Activated T-cell treated with anti-CD3 and anti-CD28 coated beads, Interleukin-2, amount 50 U/mL, for 48 hours (primary cell): ENCODE data around the gene SBF2.
"Not testable (repeated sequence)": the region's sequence is repeated elsewhere in the genome, so short reads cannot be mapped to it uniquely, and the experiment has no call there.

Experiments used
- DNase-seq, 2 experiments: peaks; one replicate each; pipeline ENCODE4 v3.0.0-alpha.2; 2020

Gene SBF2

DNA sequence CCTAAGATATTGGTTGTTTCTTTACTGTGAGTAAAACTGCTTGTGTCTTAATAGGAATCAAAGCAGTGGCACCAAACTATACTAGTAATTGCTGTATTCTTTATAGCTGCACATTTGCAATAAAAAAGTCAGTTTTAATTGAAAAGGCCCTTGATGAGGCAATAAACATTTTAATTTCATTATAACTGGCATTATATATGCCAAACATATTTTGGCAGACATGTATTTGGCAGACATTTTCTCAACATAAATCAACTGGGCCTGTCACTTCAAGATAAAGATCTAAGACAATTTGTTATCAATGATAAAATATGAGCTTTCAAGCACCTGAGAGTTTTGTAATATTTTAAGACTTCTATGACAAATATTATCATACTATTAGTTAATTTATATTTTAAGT is 245.7 kb downstream of the SBF2 start:
- no peak for DNase-seq

DNA sequence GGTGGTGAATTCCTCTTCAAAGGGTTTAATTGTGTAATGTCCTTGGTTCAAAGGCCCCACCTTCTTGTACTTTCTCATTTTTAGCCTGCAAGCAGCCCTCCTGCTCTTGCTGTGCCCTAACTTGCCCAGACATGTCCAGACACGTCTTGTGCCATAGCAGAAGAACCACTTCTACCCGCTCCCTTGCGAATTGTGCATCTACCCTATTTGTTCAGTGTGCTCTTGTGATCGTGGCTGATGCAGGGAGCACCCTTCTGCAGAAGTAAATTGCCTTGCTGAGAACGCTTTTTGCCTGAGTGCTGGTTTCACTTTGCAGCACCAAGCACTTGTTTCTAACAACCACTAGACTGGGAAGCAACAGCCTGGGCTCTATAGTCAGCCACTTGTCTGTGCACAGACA is 249.4 kb downstream of the SBF2 start:
- no peak for DNase-seq

DNA sequence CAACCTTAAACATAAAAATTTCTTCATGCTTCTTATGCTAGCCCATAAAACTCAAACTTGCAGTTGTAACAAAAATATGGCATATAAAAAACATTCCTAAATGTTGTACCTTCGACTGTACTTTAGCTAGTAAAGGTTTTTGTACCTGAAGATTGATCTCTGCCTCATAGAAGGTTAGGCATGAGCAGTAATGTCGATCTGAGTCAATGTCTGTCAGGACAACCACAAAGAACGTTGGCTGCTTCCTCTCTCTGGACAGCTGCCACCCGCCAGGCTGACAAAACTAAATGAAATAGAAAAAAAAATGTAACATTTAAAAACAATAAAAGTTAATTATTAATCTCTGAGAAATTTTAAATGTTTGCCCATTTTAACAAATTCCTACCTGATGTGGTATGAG is 251.3 kb downstream of the SBF2 start:
- DNase-seq: no peak

DNA sequence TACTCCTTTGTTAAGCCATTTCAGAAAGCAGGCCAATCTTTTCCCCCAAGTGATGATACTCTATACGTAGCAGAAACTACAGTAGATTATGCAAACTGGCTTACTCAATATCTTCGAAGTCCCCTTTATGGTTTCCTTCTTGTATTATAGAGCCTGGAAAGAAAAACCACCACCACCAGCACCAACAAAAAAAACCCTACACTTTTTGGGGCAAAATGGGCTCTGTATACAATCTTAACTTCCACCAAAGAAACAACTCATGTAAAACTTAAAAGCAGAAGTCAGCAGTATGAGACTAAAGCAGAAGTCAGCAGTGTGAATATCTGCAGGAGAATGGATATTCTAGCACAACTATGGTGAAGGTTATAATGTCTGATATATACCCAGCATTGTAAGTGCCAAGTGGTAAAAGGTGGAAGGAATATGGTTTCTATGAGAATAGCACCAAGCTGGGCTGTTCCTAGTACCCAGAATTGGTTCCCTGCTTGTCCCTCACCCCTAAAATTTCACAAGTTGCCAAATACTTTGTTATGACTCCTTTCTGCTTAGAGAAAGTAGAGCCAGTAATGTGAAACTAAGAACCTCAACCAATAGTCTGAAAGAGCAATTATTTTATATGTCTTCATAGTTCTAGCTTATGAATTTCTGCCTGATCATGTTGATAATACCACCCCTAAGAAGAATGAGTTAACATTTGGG is 252.1 kb downstream of the SBF2 start:
- DNase-seq: no peak

DNA sequence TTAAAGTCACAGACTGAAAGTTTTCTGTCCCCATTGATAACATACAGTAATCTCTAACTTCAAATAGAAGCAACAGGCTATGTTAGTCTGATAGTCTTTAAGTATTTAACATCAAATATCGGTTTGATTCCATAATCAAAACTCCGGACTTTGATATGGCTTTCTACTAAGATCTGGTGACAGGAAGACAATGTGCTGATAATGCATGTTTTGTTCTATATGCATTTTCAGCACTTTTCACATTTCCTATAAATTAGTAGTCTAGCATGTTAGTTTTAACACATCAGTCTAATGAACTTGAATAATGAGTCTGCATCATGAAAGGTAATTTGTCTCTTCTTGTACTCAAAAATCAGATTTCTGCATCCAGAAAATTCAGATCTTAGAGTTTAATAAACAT is 252.7 kb downstream of the SBF2 start:
- no peak for DNase-seq

DNA sequence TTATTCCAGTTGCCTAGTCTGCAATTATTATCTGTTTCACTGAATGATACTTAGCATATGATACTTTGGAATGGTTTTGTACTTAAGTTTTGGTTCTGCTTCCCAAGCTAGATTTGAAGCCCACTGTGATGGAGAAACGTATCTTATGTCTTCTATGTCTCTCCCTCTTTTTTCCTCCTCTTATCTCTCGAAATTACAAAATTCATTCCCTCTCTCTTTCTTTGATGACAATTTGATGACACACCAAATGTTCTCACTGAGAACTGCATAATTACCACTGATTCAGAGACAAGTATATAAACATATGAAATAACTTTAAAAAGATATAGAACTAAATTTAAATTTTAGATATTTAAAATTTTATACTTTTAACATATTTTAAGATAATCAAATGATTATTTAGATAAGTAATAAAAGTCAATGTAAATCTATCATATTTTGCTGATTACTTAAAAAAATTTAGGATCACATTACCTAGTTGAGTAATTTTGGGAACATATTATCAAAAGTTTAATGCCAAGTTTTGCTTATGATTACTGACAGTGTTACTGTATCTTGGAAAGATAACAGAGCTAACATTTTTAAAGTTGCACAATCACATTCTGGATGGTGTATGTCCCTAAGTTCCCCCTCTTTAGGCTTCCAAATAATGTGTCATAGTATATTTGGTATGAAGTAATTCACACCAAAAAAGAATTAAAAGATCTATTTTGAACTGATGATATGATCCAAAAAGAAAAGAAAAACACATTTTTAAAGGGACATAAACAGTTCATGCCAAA is 255.3 kb downstream of the SBF2 start:
- no peak for DNase-seq

DNA sequence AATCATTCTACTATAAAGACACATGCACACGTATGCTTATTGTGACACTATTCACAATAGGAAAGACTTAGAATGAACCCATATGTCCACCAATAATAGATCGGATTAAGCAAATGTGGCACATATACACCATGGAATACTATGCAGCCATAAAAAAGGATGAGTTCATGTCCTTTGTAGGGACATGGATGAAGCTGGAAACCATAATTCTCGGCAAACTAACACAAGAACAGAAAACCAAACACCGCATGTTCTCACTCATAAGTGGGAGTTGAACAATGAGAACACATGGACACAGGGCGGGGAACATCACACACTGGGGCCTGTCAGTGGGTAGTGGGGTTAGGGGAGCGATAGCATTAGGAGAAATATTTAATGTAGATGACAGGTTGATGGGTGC is 258.1 kb downstream of the SBF2 start:
- not testable (repeated sequence) for DNase-seq

DNA sequence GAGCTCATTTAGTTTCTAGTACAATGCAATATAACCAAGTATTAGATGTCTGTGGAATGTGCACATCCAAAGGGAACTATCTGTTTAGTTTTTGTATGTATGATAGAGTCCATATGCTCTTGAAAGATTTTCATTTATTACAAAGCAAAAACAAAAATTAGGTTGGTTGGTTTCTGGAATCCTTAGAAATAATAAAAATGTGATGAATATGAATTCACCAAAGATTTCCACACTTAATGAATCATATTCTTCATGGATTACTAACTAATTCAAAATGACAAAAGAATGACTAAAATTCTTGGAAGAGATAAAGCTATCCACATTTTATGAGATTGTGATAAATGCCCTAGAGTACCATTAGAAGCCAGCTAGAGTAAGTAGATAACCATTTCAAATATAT is 261.1 kb downstream of the SBF2 start:
- DNase-seq: no peak

DNA sequence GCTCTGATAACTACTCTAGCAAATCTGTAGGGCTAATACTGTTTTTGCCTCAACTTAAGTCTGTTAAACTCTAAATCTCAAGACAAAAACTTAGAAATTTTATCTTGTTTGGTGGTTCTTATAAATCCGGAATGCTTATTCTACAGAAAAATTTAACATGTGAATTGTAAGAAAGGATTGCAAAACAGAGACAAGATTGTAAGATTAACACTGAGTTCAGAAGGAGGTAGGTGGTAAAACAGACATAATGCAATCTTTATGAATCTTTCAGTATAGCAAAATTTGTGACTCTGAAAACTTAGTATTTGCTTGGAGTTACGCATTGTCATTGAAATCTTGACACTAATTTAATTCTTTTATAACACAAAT is 263.9 kb downstream of the SBF2 start:
- no peak for DNase-seq

DNA sequence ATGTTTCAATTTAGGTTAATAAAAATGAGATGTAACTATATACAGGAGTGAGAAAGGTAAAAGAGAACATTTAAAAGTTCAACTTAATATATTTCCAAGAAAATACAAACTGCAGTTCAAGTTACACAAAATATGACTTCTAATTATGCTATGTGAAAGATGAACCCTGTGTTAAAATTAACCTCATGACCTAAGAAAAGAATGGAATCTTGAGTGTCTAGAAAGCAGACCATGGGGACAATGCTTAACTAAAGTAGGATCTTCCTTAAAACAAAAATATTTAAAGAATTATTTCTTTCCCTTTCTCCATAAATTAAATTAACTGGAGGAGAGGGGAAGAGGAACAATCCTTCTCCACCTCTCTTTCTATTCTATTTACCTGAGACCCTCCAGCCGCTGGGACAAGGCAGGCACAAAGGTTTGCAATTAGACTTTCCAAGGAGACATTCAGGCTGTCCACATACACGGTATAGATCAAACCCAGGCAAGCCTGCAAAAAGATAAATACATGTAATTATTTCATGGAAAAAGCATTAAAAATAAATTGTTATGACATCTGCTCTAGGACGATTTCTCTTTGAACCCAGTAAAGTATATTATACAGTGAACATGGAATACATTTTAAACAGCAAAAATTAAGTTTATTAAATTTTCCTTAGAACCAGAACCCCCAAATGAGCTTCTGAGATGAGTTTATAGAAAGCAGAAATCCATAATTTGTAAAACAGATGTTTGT is 264.5 kb downstream of the SBF2 start:
- no peak for DNase-seq

DNA sequence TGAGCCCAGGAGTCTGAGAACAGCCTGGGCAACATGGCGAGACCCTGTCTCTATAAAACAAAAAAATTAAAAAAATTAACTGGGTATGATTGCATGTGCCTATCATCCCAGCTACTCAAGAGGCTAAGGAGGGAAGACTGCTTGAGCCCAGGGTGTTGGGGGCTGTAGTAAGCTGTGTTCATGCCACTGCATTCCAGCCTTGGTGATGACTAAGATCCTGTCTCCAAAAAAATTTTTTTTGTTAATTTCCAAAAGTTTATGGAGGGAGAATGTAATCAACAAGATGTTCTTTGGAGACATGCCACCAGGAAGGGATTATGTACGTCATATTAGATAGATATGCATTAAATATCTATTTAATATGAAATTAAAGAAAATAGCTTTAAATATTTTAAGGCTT is 267.5 kb downstream of the SBF2 start:
- DNase-seq: no peak

DNA sequence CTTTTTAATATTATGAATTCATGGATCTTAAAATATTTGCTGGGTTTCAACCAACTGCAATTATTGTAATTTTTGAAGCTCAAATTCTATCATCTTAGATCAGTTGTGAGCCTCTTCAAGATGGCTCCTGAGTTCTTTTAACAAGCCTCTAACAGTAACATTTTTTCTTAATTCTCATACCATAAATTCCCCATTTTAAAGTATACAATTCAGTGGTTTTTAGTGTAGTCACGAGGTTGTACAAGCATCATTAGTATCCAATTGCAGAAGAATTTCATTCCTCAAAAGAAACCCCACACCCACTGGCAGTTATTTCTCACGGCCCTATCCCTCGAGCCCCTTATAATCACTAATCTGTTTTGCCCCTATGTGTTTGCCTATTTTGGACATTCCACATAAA is 270.8 kb downstream of the SBF2 start:
- DNase-seq: no peak

DNA sequence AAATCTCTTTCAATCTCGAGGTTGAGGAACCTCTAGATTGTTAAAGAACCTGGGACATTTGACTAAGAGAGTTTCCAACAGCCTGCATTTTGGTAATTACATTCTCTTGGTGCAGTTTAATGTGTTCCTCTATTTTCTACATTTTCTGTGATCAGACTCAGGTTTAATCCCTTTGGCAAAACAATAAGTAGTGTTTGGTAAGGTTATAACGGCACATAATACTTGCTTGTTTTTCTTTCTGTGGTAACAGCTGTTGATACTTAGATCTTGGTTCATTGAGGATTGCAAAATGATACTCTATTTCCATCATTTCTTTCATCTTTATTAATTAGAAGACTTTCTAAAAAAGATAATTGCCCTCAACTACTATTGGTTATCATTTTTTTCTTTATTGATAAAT is 271.3 kb downstream of the SBF2 start:
- no peak for DNase-seq

DNA sequence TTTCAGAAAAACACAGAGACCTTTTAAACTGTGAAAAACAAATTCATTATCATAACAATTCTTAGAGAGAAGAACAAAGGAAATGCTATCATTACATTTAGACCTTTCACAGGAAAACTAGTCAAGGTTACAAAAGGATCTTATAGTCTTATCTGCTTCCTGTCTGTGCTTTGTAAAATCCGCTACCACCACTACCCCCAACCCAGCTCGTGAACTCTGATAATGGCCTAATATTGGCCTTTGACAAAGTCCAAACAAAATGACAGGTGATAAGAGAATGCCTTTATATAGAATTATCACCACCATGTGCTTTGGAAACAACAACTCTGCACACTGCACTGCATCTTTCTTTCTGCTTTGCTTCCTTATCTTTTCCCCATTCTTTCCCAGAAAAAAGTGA is 272.5 kb downstream of the SBF2 start:
- no peak for DNase-seq

DNA sequence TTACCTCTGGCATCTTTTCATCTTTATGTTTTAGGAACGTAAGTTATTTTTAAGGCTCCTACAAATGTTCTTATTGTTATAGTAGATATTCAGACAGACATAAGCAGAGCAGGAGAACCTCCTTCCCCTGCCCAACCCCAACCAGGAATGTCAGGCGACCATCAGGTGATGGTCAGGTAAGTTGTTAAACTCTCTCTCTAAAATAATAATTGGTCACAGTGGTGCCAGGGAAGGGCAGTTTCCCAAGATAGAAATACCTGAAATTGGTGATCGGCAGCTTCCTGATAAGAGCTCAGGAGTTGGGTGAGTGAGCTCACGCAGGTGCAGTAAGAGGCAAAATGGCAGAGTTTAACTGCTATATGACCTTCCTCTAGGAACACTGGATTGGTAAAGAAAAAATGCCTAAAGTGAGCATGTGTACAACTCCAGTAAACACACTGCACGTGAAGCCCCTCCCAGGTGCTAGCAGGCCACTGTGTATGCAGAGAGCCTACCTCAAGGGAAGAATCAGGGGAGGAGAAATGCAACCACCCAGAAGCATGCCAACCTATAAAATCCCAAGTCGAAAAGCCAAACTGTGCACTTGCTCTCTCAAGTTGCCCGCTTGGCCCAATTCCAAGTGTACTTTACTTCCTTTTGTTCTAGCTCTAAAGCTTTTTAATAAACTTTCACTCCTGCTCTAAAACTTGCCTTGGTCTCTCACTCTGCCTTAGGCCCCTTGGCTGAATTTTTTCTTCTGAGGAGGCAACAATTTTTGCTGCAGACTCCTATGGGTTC is 273.9 kb downstream of the SBF2 start:
- DNase-seq: no peak

DNA sequence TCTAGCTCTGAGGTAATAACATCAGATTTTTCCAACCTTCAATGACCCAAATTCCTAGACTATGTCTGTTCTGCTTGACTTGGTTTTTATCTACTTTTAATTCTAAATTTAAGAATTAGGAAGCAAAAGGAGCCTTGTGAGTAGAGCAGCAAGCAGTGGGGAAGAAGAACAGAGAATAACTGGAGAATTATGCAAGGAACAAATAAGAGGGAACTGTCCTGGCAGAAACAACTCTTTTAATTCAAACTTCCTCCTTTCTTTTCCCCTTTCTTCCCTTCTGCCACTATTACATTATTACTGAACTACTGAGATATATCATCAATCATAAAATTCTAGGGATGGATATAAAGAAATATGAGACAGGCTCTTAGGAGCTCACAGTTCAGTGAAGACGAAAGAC is 276.1 kb downstream of the SBF2 start:
- DNase-seq: no peak

DNA sequence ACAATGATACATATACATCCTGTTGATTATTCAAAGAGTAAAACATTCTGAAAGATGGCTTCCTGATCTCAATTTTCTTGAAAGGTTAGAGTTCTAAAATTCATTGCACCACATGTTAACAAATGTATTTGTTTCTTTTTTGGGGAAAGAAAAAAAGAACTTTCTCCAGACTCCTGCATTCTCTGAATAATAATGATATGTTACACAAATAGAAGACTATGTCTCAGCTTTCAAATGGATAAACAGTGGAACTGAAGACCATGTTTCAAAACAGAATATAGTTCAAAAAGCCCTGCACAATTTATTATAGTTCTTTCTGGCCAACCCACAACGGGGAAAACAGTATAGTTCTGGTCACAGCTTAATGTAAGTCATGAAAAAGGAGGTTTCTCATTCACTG is 277.0 kb downstream of the SBF2 start:
- DNase-seq: no peak

DNA sequence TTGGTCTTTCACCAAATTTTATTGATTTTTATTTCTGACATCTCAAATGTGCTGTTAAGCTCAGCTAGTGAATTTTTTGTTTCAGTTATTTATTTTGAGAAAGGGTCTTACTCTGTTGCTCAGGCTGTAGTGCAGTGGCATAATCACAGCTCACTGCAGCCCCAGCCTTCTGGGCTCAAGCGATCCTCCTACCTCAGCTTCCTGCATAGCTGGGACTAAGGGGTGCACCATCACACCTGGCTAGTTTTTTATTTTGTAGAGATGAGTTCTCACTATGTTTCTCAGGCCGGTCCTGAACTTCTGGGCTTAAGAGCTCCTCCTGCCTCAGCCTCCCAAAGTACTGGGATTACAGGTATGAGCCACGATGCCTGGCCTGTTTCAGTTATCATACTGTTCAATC is 282.0 kb downstream of the SBF2 start:
- DNase-seq: no peak

DNA sequence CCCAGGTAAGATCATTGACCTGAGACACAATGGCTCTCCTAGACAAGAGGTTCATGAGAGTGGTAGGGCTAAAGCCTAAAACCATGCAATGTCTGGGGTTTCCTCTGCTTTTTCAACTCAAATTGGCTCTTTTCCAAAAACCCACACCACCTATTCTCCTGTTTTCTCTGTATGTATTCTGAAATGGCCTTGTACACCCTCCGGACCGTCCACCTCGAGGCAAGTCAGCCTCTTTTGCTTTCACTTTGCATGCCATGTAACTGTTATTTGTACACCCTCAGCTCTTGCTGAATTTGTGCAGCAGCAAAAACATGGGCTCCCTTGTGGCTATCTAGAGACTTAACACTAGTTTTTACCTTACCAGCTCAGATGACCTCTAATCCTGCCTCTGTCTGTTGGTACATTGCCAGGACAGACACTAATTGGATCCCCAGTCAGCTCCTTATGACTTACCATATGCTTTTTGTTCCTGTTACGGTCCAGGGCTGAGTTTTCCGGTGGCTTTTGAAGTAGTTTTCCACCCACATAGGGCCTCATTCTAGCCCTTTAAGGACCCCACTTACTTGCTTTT is 288.0 kb downstream of the SBF2 start:
- DNase-seq: no peak

DNA sequence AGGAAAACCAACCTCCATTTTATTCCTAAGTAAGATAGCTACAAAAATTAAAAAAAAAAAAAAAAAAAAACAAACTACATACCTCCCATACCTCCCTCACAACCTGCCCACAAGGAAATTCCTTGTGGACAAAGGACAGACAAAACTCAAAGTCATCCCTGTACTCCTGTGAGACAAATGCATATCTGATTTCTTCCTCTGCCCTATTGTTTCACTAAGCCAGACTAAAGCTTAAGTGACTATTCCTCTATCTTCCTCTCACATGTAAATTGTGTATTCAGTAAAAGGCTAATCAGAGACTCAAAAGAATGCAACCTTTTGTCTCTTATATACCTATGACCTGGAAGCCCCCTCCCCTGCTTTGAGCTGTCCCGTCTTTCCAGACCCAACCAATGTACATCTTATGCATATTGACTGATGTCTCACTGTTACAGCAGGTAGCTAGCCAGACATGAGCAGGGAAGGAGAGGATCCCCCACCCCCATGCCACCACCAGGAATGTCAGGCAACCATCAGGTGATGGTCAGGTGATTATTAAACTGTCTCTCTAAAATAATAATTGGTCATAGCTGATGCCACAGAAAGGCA is 289.4 kb downstream of the SBF2 start:
- no peak for DNase-seq

DNA sequence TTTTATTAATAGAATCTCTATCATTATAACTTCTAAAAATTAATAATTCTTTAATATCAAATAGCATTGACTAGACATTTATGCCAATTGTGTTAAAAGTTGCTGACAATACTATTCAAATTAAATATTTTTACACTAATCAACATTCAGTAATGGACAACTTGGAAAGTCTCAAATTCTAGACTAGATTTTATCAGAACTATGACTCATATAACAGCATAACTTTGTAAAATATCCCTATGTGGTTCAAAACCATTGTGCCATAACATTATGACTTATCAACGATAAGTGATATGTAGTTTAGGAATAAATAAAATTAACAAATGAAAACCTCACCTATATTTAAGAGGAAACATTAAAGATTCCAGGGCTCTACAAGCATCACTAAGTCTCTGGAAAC is 291.8 kb downstream of the SBF2 start:
- DNase-seq: no peak

DNA sequence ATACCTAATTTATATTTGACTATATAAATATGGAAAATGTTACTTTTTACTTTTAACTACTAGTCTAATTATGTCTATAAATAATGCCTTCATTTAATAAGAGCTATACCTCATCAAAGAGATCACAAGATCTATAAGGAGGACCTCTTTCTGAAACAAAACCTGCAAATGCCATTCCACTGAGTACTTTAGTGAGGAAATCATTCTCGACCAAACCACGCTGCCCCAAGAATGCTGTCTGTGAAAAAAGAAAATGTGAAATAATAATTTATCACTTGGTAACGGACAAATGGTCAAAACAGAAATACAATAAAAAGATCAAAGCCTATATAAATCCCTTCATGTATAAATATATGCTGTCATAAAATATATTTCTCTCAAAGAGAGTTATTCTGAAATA is 301.7 kb downstream of the SBF2 start:
- DNase-seq: no peak
